HG02571 (cell line): ENCODE results near the gene DENND2D.

Source experiments
- ATAC-seq: cut with Tn5 transposase; IDR thresholded peaks from one replicate; pipeline ENCODE4 v1.9.1; 2021; ENCODE audit warnings: mild to moderate bottlenecking, moderate library complexity; ENCODE audit not compliant: unreplicated experiment

The DENND2D gene

DNA sequence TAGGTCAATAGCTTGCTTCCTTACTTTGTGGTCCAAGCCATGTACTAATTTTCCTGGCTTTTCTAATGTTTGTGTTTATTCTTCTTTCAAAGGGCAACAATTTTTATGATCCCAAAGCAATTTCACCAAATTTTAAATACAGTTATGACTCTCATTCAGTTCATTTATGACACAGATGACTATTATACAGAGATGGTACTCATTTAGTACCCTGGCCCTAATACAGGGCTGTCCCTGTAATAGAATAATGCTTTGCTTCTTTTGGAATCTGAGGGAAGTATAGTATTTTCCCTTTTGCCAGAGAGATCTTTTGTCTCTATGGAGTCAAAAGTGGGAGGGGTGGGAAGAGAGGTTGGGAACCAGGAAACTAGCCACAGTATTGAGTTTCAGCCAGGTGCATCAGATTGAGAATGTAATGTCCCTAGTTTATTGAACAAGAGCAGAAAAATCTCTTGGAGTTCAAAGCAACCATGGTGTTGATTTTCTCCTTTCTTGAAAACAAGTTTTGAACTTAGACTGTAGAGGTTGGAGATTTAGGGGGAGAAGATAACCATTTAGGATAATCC lies 20.4 kb downstream of the DENND2D start:
- ATAC-seq, result no peak

DNA sequence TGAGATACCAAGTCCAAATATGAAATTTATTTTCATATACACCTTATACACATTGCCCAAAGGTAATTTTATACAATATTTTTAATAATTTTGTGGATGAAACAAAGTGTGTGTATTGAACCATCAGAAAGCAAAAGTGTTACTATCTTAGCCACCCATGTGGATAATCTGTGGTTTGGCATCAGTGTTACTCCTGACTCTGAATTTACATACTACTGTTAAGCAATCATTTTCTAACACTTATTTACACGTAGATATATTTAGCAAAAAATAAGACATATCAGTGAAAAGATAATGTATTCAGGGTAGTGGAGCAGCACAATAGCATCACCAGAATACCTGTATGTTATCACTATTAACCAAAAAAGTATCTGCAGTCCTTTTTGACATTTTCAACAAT lies 23.8 kb downstream of the DENND2D start:
- no peak for ATAC-seq

DNA sequence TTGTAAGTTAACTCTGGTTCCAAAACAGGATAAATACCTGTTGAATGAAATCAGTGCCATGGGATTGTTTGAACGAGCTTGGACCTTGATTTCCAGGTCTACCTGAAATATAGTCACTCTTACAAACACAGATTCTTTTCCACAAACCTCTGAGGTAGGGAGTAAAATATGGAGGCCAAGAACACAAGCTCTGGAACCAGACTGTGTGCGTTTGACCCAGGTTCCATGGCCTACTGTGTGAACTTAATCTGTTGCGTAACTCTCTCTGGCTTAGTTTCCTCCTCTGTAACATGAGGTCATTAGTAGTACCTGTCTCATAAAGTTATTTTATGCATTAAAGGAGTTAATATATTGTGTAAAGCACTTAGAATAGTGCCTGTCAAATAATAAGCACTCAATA lies 25.1 kb downstream of the DENND2D start:
- ATAC-seq, result no peak

DNA sequence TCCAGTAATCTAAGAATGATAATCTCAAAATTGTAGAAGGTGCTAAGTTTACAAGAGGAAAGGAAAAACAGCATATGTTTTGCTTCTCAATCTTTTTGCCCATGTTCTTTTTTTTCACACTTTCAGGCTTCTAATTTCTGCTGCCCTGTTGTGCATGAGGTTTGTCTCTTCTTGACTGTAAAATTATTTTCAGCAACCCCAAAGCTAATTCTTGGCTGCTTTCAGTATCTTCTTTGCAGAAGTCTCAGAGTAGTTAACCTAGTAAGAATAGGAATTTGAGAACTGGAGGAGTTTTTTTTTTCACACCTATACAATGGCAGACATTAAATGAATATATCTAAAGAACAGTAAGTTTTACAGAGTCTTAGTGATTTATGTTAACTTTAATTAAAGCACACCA lies 26.4 kb downstream of the DENND2D start:
- no peak for ATAC-seq

DNA sequence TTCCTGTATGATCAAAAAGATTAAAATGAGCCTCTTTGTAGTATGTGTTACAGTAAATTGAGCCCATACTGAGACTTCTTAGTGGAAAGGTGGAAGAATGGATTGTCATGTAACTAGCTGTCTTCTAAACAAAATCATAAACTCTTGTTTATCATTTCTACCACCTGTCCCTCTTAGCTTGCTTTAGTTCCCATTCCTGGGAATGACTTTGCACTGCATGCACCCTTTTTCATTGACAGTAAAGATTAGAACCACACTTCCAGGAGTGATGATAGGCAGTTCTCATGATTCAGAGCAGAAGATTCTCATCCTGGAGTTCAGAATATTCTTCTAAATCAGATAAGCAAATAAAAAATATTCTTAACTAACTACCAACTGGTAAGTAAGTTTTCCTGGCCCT lies 28.0 kb downstream of the DENND2D start:
- ATAC-seq, result no peak

DNA sequence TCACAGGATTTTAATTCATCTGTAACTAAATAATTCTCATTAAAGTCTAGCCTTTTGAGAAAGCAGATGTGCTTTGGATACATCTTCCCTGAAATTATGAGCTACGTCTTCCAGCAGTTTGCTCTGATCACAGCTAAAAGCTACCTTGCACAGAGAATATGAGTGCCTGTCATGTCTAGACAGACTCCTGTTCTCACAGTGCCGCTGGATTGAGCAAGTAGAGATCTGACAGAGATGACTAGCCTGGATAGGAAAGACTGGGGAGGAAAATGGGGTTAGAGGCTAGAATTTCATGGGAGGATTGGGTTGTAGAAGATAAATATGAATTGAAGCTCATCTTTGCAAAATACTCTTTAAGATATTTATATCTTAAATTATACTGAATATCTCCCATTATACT lies 36.3 kb downstream of the DENND2D start:
- no peak for ATAC-seq

DNA sequence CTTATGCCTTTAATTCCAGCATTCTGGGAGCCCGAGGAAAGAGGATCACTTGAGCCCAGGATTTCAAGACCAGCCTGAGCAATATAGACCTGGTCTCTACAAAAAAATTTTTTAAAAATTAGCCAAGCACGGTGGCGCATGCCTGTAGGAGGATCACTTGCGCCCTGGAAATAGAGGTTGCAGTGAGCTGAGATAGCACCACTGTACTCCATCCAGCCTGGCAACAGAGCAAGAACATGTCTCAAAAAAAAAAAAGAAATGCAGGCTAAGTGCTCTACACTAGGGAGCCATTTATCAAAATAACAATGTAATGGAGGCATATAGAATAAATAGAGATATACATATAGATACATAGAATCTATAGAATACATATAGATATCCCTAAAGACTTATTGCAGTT lies 37.1 kb downstream of the DENND2D start:
- no peak for ATAC-seq

DNA sequence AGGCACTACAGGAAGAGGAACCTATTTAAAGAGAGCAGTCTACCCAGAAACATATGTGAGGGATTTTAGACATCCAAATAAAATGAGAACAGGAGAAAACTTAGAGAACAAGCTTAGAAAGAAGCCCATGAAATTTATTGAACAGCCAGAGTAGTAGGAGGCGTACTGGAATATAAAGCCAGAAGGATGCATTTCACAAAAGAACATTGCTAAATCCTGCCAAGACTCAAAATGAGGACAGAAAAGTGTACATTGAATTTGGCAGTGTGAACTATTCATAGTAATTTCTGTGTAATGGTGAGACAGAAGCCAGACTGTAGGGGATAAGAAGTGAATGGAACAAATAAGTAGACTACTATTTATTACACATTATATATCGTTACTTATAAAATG lies 38.0 kb downstream of the DENND2D start:
- ATAC-seq, result no peak

DNA sequence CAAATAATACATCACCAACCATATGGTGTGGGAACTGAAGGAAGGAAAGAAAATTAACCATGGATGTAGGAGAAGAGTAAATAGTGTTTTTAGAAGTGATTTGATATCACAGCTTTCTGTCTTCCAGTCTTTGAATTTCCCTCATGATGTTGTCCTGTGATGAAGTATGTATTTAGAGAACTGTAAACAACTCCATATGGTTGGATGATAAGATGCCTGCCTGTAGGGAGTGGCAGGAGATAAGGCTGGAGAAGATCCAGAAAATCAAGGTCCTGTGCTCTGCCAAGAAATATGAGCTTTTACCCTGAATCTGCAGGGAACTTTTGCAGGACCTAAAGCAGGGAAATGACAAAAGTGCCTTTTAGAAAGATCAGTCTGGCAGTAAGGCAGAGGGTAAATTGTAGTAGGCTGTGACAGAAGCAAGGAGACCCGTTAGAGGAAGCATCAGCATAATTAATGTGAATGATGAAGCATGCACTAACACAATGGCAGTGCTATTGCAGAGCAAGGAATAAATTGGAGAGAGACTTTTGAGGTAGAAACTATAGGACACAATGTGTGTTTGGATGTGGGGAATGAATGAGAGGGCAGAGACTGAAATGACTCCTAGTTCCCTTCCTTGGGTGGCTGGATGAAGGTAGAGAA lies 38.5 kb downstream of the DENND2D start:
- ATAC-seq, result no peak

DNA sequence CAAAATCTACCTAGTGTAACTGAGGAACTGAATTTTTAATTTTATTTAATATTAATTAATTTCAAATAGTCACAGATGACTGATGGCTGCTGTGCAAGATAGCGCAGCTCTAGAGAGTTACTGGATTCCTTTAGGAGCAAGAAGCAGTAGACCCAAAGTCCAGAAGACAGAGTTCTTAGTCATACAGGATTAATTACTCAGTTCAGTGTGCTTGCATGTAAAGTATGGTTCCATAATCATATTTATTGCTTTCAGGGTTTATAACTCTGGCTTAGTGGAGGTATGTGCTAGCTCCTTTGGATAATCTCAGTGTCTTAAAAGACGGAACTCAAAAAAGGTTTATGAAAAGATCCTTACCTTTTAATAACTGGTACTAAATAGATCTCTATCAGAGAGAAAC lies 43.0 kb downstream of the DENND2D start:
- ATAC-seq, result no peak

DNA sequence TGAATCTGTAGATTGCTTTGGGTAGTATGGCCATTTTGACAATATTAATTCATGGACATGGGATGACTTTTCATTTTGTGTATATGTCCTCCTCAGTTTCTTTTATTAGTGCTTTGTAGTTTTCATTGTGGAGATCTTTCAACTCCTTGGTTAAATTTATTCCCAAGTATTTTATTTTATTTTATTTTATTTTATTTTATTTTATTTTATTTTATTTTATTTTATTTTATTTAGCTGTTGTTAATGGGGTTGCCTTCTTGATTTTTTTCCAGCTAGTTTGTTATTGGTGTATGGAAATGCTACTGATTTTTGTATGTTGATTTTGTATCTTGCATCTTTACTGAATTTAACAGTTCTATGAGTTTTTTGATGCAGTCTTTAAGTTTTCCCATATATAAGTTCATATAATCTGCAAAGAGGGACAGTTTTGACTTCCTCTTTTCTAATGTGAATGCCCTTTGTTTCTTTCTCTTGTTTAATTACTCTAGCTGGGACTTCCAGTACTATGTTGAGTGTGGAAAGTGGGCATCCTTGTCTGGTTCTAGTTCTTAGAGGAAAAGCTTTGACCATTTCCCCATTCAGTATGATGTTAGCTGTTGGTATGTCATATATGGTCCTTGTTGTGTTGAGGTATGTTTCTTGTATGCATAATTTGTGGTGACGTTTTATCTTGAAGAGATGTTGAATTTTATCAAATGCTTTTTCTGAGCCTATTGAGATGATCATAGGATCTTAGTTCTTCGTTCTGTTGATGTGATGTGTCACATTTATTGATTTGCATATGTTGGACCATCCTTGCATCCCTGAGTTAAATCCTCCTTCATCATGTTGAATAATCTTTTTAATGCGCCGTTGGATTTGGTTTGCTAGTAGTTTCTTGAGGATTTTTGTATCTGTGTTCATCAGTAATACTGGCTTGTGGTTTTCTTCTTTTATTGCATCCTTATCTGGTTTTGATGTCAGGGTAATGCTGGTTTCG lies 46.1 kb downstream of the DENND2D start:
- no peak for ATAC-seq

DNA sequence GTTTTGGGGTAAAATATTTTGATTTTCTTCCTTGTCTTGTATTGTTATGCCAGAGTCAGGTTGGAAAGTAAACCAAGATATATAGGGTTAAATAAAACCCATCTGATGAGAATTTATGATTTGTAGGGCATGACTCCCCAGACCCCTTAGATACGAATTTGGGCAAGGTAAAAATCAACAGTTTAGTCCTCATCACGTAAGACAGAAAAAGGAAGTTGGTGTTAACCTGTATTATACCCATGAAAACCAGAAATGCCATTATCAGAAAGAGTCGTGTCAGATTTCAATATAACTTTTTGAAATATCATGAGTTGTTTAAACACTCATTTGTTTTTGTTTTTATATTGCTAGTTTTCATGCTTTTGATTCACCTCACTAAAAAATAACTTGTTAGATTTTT lies 48.6 kb downstream of the DENND2D start:
- ATAC-seq, result no peak

DNA sequence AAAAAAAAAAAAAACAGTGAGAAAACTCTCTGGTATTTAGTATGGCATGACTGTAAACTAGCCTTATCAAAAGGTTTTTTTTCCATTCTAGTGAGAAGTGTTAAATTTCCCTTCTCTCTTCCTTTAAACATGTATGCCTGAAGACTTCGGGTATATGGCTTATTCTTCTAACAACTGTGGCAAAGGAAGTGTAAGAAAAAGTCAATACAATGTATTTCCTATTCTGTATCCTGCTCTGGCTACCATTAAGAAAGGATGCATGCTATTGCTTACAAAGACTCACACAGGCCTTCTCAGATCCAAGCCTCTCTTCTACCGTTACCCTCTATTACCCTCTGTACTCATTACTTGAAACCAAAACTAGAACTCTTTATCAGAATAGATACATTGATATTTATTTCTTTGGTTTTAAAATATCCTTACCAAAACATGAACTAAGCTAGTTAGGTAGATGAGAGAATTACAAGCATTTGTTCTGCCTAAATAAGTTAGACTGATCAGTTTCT lies 52.0 kb downstream of the DENND2D start:
- no peak for ATAC-seq

DNA sequence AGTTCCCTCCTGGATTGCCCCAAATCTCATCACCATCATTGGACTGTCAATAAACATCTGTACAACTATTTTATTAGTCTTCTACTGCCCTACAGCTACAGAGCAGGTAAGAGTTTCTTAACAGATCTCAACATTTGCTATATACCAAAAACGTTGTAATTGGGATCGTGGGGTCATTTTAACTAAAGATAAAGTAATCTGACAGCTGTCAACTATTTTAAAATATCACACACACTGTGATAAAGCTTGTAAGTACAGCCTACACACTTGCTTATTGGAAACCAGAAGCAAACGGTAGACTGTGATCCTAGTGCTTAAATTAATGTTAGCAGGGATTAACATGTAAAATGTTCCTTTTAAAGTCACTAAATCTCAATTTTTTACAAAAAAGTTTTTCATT lies 52.5 kb downstream of the DENND2D start:
- ATAC-seq, result no peak

DNA sequence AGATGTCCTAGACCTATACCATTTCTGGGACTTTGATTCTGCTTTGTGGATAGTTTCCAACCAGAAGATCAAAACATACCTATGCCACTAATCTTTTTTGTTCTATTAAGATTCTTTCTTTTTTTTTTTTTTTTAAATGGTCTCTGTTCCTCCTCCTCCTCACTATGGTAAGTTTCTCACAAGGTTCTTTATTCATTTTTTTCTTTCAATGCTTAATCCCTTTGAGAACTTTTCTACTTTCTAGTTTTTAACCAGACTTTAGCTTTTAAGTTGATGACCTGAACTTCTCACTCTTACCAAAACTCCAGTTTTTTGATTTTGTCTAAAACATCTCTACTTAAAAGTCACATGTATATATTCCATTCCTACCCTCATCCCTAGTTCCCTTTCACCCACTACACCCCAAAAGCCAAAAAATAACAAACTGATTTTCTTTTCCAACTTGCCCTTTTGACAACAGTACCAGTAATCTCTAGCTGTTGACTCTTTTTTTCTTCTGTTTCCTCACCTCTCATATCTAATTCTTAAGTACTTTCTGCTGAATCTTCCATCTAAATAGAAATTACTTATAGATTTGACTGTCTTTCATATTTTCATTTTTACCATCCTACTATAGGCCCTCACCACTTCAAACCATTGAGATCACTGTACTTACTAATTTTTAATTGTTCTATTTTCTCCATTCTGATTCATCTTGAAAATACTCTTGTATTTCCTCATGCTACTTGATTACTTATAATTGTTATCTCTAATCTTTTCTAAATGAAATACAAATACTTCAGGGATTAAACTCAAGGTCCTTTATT lies 54.3 kb downstream of the DENND2D start:
- no peak for ATAC-seq

DNA sequence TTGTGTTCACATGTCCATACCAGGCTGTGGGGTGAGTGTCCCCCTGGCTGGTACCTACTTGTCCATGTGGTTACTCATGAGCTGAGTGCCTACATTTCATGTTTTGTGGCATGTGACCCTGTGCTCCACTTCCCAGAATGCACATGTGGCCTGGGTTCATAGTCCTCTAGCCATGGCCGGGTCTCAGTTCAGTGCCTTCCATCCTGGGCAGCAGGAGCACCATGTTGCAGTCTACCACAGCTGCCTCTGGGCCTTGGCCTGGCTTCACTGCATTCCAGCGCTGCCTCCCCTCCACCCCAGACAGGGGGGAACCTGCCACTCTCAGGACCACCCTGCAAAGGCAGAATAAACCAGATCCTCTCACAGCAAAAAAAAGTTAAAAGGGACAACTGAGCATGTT lies 54.9 kb downstream of the DENND2D start:
- ATAC-seq, result no peak

DNA sequence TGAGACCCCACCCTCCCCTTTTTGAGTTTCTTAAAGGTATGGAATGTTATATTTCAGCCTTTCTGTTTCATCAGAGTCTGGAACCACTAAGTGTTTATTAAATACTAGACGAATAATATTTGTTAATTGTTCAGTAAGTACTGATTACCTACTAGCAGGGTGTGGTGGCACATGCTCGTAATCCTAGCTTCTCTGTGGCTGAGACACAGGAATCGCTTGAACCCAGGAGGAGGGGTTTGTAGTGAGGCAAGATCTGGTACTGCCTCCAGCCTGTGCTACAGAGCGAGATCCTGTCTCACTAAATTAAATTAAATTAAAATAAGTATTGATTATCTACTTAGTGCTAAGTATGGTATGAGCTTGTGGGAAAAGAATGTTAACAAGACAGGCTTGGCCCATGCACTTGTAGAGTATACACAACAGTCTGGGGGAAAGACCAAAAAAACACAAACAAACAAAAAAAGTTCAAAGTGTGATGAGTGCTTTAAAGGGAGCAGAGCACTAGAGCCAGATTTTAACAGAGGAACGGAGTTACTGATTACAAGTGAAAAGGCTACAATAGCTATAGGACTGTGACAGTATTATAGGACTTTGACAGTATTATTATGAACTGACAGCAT lies 58.0 kb downstream of the DENND2D start:
- no peak for ATAC-seq

DNA sequence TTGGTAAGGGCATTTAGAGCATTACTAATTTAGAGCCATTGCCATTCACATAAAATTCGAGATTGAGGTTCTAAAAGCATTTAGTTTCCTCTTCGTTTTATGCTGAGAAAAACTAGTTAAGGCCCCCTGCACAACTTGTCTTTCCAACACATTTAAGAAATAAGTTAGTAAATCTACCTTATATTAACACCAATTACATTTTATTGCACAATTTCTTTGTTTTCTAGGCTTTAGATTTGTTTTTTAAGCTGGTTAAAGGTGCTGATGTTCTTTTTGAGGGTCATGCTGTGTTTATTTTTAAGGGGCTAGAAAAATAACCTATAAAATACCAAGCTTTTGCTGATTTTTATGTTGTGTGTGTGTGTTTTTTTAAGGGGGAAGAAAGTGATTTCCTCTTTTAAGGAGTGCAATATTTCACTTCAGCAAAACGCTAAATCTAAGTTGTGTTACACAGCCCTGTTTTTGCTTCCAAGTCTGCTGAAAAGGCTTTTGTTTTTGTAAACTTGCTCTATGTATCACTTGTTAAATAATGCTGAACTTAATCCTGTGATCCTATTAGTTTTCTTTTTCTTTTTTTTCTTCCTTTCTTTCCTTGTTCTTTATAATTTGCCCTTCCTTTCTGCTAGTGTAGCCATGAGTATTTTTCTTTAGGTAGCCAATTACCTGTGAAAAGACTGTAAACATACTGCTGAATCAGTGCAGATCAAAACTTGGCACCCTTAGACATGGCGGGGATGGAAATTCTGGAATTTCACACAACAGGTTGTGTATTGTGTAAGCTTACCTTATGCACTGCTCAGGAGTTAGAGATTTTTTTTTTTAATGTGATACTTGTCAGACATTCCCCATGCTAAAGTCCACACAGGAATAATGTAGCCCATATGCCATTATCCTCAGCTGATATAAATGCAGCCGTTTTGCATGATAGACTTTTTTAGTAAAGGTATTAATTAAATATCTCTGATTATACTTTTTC lies 58.9 kb downstream of the DENND2D start:
- no peak for ATAC-seq

DNA sequence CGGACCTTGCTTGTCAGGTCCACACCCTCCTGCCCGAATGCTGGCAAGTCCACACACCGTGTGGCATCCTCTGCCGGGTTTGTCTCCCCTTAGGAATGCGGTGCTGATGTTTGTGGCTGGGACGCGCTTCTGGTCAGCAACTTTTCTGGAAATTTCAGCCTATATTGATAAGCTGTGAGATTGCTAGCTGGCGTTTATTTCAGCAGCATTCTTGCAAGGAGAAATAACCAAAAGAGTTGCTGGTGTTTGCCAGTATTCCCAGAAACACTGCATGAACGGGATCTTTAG lies 59.8 kb downstream of the DENND2D start:
- no peak for ATAC-seq
